Femur (tissue), 1 donor: Measurements from ENCODE around the gene CRLF2.
"Not testable (repeated sequence)": the region's sequence is repeated elsewhere in the genome, so short reads cannot be mapped to it uniquely, and the experiment has no call there.

Experiments used
- DNase-seq: peaks from one replicate; pipeline ENCODE4 v3.0.0-alpha.2; 2017

CRLF2 gene, protein sequence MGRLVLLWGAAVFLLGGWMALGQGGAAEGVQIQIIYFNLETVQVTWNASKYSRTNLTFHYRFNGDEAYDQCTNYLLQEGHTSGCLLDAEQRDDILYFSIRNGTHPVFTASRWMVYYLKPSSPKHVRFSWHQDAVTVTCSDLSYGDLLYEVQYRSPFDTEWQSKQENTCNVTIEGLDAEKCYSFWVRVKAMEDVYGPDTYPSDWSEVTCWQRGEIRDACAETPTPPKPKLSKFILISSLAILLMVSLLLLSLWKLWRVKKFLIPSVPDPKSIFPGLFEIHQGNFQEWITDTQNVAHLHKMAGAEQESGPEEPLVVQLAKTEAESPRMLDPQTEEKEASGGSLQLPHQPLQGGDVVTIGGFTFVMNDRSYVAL

DNA sequence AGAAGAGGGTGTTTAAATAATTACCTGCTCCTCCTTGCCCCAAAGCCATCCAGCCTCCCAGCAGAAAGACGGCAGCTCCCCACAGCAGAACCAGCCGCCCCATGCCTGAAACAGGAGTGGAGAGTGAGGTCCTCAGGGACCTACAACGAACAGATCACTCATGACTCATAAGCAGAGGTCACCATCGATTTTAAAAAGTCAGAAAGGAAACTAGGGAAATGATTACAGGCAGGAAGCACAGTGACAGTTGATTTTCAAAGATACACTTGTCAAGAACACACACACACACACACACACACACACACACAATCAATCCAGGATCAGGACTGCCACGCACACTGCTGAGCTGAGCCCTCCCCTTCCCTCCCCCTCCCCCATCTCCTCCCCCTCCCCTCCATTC lies at the start of gene CRLF2:
CRLF2 (minus strand) TSS at position 118 of the 400 bp plus-strand sequence; CDS start at position 103, 15 bp downstream.
- DNase-seq = no peak

DNA sequence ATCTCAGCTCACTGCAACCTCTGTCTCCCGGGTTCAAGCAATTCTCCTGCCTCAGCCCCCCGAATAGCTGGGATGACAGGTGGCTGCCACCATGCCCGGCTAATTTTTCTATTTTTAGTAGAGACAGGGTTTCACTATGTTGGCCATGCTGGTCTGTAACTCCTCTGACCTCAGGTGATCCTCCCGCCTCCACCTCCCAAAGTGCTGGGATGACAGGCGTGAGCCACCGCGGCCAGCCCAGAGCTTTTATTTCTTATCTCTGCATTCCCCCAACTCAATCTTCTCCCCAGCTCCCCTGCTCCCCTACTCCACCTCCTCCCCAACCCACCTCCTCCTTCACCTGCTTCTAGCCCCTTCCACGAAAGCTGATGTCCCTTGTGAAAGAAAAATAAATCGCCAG lies 49.3 kb upstream of the CRLF2 start:
- DNase-seq = not testable (repeated sequence)

DNA sequence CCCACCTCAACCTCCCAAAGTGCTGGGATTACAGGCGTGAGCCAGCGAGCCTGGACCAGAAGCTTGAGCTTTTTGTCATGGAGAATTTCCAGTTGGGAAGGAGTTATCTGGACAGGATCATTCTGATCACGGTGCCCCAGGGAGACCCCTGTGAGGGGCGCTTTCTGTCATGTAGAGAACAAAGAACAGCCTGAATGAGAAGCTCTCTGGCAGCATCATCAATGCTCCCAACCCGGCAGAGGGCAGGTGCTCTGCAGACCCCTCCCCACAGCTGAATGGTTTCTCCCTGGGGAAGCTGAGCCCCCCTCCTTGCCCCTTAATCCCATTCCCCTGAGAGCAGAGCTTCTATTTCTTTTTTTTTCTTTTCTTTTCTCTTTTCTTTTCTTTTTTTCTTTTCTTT lies 48.8 kb upstream of the CRLF2 start:
- no peak for DNase-seq

DNA sequence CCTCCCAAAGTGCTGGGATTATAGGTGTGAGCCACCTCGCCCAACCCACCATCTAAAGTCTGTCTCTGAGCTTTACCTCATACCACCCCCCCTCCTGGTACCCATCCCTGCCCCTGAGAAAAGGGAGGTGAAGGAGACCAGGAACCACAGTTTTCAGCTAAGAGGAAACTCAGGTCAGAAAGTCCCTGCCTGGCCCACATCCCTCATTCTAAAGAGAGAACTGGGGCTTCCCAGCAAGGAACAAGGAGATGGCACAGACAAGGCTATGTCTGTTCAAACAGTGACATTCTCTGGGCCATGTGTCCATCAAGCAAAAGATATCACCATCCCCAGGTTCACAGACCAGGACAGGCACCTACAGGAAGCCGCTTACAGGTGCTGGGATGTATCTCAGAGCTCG lies 40.4 kb upstream of the CRLF2 start:
- no peak for DNase-seq

DNA sequence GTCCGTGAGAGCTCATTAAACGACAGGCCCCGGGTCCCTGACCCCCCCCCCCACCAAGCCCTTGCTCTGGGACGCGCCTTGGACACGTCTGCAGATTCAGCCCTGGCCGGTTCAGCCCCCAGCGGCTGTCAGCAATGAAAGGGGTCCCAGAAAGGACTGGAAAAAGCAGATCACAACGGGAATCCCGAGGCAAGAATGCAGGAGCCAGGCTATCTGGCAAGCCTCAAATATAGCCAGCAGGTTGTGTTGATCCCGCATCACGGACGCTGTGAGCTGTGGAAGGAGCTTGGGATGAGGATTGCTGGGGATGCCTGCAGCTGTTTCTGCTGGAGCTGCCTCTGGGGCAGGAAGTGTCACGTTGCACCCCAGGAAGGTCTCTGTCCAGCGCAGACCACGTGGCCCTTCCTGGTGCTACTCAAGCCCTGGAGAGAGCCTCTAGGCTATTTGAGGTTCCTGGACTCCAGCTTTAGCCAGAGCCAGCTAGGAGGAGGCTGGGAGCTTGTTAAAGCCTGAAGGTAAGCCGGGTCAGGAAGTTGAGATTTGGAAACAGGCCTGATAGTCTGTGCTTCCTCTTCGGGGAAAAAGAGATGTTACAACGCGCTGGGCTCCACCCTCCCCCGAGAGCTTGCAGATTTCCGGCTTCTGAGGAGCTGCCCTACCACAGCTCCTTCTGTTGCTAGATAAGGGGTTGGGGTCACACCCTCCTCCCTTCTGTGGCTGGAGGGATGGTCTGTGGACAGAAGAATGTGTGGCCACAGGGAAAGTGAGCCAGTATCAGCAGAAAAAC lies 36.8 kb upstream of the CRLF2 start:
- DNase-seq = peak; percentile 69

DNA sequence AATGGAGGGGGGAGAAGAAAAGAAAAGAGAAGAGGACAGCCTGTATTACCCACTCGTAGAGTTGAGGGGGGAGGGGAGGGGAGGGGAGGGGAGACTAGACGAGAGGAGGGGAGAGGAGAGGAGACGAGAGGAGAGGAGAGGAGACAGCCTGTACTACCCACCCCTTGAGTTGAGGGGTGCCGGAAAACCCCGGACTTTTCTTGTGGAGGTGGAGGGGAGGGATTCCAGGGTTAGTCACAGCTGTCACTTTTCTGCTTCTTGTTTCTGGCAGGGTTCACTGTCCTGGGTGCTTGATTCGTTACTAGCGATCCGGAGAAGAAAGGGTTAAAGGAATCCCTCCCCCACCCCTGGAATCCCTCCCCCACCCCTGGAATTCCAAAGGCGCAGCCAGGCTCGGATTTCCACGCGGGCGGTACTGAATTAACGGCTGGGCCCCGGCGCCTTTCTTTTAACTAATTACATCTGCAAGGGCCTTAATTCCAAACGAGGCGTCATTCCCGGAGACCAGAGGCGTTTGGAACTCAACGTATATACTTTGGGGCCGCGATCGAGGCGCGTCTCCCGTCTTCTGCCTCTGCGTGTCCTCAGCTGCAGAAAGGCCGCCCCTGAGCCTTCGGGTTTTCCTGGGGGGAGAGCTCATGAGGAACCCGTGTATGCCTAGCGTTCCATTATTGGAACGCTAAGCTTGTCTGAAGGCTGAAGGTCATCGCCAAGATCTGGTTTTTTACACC lies 36.0 kb upstream of the CRLF2 start:
- peak; percentile 44 for DNase-seq

DNA sequence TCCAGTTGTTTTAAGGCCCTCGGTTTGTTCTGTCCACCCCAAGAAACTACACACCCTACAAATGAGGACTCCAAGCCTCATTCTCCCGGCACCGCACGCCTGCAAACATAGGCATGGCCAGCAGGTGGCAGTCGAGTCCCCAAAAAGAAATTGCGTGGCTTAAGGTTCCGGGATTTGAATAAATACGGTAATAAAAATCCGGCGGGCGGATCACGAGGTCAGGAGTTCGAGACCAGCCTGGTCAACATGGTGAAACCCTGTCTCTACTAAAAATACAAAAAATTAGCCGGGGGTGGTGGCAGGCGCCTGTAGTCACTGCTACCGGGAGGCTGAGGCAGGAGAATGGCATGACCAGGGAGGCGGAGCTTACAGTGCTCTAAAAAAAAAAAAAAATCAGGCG lies 34.4 kb upstream of the CRLF2 start:
- peak; percentile 80 for DNase-seq

DNA sequence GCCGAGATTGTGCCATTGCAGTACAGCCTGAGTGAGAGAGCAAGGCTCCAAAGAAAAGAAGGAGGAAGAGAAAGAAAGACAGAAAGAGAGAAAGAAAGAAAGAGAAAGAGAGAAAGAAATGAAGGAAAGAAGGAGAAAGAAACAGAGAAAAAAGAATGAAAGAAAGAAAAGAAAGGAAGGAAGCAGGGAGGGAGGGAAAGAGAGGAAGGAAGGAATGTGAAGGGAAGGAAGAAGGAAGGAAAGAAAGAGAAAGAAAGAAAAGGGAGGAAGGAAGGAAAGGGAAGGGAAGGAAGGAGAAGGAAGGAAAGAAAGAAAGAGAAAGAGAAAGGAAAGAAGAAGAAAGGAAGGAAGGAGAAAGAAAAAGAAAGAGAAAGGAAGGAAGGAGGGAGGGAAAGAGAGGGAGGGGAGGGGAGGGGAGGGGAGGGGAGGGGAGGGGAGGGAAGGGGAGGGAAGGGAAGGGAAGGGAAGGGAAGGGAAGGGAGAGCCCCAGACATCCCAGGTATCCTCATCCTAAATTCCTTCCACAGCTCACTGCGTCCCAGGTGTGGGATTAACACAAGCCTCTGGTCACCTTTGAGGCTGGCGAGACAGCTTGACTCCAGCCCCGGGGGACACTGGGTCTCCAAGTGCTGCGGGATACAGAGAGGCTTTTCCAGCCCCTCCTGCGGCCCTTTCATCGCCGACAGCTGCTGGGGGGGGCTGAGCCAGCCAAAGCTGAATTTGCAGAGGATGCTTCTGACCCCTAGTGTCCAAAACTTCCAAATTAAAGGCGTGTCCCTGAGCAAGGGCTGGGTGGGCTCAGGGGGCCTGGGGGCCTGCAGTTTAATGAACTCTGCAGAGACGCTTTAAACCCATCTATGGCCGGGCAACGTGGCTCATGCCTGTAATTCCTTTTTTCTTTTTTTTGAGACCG lies 32.0 kb upstream of the CRLF2 start:
- peak; percentile 35 for DNase-seq

DNA sequence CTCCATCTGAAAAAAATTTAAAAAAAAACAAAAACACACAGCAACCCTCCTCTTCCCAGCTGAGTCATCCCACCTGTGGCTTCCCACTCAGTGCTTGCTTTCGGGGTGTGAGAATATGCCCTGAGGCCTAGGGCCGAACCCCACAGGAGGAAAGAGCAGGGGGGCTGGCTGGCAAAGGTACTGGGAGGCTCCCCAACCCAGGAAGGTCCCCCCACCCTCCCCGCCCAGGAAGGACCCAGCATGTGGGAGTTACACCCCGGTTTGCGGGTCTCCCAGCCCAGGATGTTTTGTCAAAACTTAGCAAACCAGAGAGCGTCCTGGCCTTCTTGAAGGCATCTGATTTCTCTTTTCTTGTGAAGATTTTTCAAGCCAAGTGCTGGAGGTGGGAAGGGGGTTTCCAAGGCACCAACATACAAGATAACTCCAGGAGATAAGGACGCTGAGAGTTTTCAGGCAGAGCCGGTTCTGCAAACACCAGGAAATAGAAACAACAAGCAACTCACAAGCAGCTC lies 30.5 kb upstream of the CRLF2 start:
- no peak for DNase-seq

DNA sequence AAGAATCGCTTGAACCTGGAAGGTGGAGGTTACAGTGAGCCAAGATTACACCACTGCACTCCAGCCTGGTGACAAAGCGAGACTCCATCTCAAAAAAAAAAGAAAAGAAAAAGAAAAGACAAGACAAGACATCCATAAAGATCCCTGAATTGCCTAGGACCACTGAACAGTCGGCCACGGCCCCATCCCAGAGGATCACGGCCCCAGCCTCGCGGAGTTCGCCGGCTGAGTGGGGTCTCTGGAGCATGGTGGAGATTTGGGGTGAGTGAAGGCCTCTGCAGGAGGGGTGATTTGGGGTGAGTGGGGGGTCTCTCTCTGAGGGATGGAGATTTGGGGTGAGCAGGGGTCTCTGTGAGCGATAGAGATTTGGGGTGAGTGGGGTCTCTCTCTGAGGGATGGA lies 28.1 kb upstream of the CRLF2 start:
- not testable (repeated sequence) for DNase-seq

DNA sequence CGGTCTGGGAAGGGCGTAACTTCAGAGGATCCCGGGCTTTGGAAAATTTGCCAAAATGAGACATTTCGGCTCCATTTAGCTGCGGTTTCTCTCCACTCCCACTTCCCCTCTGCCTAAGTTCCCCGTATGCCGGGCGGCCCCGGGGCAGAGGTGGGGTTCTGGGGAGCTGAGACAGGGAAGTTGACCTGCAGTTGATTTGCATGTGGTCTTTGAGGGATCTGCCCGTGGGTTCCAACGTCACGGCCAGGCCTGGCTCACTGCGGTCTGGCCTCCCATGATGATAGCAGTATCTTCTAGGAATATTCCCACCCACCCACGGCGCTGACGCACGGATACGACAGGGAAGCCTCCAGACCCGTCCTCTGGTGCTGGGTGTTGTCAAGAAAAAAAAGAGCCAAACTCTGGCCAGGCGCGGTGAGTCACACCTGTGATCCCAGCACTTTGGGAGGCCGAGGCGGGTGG lies 27.3 kb upstream of the CRLF2 start:
- DNase-seq = peak; percentile 57

DNA sequence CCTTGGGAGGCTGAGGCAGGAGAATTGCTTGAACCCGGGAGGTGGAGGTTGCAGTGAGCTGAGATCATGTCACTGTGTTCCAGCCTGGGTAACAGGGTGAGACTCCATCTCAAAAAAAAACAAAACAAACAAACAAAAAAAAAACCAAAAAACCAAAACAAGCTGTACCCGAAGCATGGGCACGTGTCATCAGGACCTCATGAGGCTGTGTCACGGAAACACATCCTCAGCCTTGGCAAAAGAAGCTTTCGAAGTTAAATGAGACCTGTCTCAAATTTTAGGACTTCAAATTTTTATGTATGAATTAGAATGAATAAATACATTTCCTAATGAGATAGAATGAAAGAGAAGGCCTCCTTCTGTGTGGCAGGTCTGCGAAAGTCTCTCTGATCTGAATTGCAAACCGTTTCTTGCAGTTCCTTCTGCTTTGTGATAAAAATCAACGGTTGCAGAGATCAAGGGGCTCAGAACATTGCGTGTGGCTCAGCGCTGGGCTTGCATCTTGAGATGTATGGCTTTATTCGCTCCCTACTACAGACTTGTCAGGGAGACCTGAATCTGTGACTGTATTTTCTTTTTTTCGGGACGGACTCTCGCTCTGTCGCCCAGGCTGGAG lies 19.5 kb upstream of the CRLF2 start:
- no peak for DNase-seq

DNA sequence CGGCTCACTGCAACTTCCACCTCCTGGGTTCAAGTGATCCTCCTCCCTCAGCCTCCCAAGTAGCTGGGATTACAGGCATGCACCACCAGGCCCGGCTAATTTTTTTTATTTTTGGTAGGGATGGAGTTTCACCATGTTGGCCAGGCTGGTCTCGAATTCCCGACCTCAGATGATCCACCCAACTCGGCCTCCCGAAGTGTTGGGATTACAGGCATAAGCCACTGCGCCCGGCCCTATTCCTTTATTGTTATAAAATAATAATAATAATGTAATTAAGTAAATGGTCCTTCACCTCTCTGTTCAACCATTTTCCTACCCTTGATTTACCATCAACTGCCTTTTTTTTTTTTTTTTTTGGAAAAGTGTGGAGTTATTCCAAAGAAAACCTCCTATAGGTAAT lies 15.7 kb upstream of the CRLF2 start:
- not testable (repeated sequence) for DNase-seq

DNA sequence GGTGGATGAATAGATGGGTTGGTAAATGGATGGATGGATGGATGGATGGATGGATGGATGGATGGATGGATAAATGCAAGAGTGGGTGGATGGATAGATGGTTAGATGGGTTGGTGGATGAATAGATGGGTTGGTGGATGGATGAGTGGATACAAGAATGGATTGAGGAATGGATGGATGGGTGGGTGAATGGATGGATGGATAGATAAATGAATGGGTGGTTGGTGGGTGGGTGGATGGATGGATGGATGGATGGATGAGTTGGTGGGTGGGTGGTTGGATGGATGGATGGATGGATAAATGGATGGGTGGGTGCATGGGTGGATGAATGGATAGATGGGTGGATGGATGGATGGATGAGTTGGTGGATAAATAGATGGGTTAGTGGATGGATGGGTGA lies 13.8 kb upstream of the CRLF2 start:
- no peak for DNase-seq

DNA sequence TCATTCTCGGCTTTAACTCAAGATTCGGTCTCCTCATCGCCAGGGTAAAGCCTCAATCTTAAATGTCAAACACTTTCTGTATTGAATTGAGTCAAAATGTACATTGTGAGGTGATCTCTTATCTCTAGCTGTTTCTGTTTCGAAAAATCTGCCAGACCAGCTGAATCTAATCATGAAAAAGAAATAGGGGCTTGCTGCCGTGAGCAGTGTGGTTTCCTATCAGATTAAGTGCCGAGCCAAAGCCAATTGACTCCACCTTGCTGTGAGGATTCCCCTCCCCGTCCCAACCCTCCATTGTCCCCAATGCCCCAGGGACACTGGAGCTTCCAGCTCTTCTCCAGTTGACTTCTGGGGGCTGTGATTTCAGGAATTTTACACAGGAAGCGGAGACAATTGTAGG lies 12.5 kb upstream of the CRLF2 start:
- no peak for DNase-seq

DNA sequence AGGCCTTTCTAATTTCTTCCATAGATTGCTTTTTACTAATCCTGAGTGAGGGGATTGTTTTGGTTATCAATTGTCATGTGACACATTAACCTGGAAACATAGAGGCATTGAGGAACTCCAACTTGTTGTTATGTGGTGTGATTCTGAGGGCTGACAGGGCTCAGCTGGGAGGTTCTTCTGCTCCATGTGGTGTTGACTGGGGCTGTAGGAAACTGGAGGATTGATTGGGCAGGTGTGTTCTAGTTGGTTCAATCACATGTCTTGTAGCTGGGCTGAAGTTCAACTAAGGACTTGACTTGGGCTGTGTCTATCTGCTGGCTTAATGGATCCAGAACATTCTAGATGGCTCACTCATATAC lies 10.8 kb upstream of the CRLF2 start:
- no peak for DNase-seq

DNA sequence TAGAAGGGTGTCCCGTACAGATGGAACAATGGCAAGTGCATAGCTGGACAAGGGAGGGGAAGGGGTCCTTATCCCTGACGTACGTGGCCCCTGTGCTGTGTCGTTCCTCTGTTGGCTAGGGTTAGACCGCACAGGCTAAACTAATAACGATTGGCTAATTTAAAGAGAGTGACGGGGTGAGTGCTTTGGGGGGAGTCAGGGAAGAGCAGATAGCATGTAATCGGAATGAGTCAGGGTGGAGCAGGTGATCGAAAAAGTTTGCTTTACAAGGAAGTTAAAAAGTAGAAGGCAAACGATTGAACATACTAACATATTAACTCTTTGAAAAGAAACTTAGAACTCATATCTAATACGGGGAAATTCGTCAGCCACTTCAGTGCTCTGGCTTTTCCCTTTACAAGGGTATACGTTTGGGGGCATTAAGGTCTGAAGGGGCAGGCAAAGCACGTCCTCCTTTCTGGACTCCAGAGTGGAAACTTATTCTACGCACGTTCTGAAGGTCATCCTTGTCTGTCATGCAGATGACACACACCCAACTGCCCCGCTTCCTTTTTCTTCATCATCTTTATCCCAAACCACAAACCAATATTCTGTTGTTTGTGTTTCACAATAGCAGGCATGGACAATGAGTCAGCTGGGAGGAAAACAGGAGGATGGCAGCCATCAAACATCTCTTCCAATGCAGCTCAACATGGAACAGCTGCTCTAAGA lies 10.2 kb upstream of the CRLF2 start:
- no peak for DNase-seq

DNA sequence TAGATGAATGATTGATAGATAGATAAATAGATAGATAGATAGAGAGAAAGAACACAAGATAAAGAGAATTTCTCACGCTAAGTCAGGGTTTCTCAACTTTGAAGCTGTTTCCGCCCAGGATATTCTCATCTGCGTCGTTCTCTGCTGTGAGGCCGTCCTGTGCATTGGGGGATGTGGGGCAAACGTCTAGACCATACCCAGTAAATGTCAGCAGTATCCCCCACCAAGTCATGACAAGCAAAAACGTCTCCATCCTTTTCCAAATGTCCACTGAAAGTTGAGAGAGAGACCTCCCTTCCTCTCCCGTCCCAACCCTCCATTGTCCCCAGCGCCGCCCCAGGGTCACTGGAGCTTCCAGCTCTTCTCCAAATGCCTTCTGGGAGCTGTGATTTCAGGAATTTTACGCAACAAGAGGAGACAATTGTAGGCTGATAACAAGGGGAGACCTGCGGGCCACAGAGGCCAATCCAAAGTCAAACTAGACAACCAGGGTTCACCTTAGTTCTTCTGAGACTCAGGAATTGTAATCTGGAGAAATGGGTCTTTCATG lies 8.9 kb upstream of the CRLF2 start:
- no peak for DNase-seq

DNA sequence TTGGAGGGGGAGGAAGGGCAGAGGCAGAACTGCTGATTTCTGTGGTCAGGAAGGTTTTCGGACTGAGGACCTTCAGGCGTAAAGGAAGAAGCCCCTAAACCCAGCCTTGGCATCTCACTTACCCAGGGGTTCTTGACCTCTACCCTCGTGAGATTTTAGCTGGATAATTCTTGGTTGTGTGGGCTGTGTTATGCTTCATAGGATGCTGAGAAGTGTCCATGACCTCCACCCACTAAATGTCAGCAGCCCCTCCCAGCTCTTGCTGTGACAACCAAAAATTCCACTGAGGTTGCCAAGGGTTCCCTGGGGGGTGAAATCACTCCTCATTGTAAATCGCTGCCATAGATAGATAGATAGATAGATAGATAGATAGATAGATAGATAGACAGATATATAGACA lies 5.8 kb upstream of the CRLF2 start:
- DNase-seq = no peak

DNA sequence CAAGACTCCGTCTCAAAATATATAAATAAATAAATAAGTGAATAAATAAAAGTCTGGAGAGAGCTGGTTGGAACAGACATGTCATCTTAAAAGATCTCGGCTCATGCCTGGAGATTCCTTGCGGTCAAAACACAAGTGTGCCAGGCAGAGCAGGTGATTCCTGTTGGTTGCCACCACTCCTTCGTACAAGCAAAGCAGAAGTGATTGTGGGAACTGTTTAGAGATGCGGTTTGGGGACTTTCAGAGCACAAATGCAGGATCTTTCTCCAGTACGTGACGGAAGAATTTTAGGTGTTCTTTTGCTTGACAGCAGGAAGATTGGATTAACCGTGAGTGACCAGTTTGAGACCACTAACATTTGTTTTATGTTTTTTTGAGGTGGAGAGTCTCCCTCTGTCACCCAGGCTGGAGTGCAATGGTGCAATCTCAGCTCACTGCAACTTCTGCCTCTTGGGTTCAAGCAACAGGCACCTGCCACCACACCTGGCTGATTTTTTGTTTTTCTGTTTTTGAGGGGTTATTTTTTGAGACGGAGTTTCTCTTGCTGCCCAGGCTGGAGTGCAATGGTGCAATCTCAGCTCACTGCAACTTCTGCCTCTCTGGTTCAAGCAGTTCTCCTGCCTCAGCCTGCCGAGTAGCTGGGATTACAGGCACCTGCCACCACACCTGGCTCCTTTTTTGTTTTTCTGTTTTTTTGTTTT lies 2.8 kb upstream of the CRLF2 start:
- DNase-seq = no peak
